Mammary epithelial cell (primary cell): ENCODE measurements around the gene FHL1.

ENCODE experiments used
- CTCF ChIP-seq, 2 donors: IDR thresholded peaks in 1 of 2; conservative IDR thresholded peaks in 1 of 2; 2 replicates each; pipeline ENCODE4 v1.5.1; 2011 to 2012; ENCODE audit warnings: inconsistent platforms in 2 of 2, low read length in 2 of 2, mild to moderate bottlenecking in 2 of 2, control low read depth in 1 of 2, low read depth in 1 of 2; ENCODE audit not compliant: insufficient read depth in 1 of 2; ENCODE audit errors: extremely low read depth in 1 of 2
- EZH2 ChIP-seq: IDR thresholded peaks from 2 replicates; pipeline ENCODE4 v1.6.1; 2012; ENCODE audit warnings: low read length, inconsistent platforms, borderline replicate concordance

GRCh38 chrX:136128743-136129142, 18.6 kb upstream of the FHL1 start:
- TF ChIP-seq CTCF (conservative IDR thresholded peaks at IDR 0.05 in 1 of 2, IDR thresholded peaks at IDR 0.05 in 1 of 2; ENCODE audit: extremely low read depth in 1 of 2, insufficient read depth in 1 of 2, low read depth in 1 of 2, low read length in 2 of 2) (no peak), EZH2 (no peak)
